ENCODE results near the gene SLC31A2. TPM values are rescaled to one million over a fixed set of nuclear protein-coding genes. Genes with fewer than 3 reads are reported as not detected.

The SLC31A2 gene
- total and polyA plus RNA-seq, 4 donors: 11.2 to 63.6 (median 24.2) TPM

- Histone ChIP-seq H3K4me1 (ENCODE audit: control insufficient read depth in 5 of 5, insufficient read depth in 5 of 5, low read length in 5 of 5) (peaks cover 0 to 1% (median 0%) of the 10 kb centered on the region in 5 donors), H3K9ac (ENCODE audit: insufficient read depth in 1 of 2, low read length in 2 of 2) (no peak overlapping the region), H3K27ac (ENCODE audit: low read depth in 1 of 2, low read length in 1 of 2) (no peak overlapping the region), H3K9me3 (ENCODE audit: control insufficient read depth in 4 of 4, insufficient read depth in 3 of 4, low read length in 3 of 4) (no peaks in the 10 kb centered on the region), H3K27me3 (ENCODE audit: control insufficient read depth in 3 of 3, insufficient read depth in 3 of 3, low read length in 2 of 3) (no peaks in the 10 kb centered on the region), H3K4me3 (no peak overlapping the region), H3K36me3 (ENCODE audit: control insufficient read depth in 4 of 4, insufficient read depth in 4 of 4, low read length in 4 of 4) (peaks cover 17 to 35% (median 27%) of the 10 kb centered on the region in 4 donors)
- no peak for TF ChIP-seq CTCF (IDR thresholded peaks at IDR 0.05; ENCODE audit: control extremely low read depth, extremely low read depth)
- 33 to 43% methylated on average over 3 of the region's 3 CpGs for WGBS, 2 donors
- DNase-seq: no peak
- ATAC-seq (ENCODE audit: insufficient read depth, low FRiP score): no peak
Observed at GRCh38 chr9:113160571-113160970, 9.8 kb downstream of the SLC31A2 start.

GRCh38 chr9:113163001-113163400, 12.2 kb downstream of the SLC31A2 start:
- Histone ChIP-seq H3K36me3 (ENCODE audit: control insufficient read depth in 4 of 4, insufficient read depth in 4 of 4, low read length in 4 of 4) (peaks cover 18 to 55% (median 38%) of the 10 kb centered on the region in 4 donors), H3K4me3 (no peak overlapping the region), H3K9ac (ENCODE audit: insufficient read depth in 1 of 2, low read length in 2 of 2) (no peak overlapping the region), H3K27me3 (ENCODE audit: control insufficient read depth in 3 of 3, insufficient read depth in 3 of 3, low read length in 2 of 3) (no peaks in the 10 kb centered on the region), H3K4me1 (ENCODE audit: control insufficient read depth in 5 of 5, insufficient read depth in 5 of 5, low read length in 5 of 5) (peaks cover 0 to 3% (median 0%) of the 10 kb centered on the region in 5 donors), H3K27ac (ENCODE audit: low read depth in 1 of 2, low read length in 1 of 2) (no peak overlapping the region), H3K9me3 (ENCODE audit: control insufficient read depth in 4 of 4, insufficient read depth in 3 of 4, low read length in 3 of 4) (no peaks in the 10 kb centered on the region)
- WGBS, 2 donors: 65 to 67% methylated on average over 3 of the region's 3 CpGs
- no peak for TF ChIP-seq CTCF (IDR thresholded peaks at IDR 0.05; ENCODE audit: control extremely low read depth, extremely low read depth)
- DNase-seq: no peak
- no peak for ATAC-seq (ENCODE audit: insufficient read depth, low FRiP score)

- Histone ChIP-seq H3K27me3 (ENCODE audit: control insufficient read depth in 3 of 3, insufficient read depth in 3 of 3, low read length in 2 of 3) (no peaks in the 10 kb centered on the region), H3K4me3 (no peak overlapping the region), H3K9me3 (ENCODE audit: control insufficient read depth in 4 of 4, insufficient read depth in 3 of 4, low read length in 3 of 4) (no peaks in the 10 kb centered on the region), H3K9ac (ENCODE audit: insufficient read depth in 1 of 2, low read length in 2 of 2) (no peak overlapping the region), H3K36me3 (ENCODE audit: control insufficient read depth in 4 of 4, insufficient read depth in 4 of 4, low read length in 4 of 4) (peaks cover 31 to 70% (median 53%) of the 10 kb centered on the region in 4 donors), H3K4me1 (ENCODE audit: control insufficient read depth in 5 of 5, insufficient read depth in 5 of 5, low read length in 5 of 5) (peaks cover 0 to 3% (median 0%) of the 10 kb centered on the region in 5 donors), H3K27ac (ENCODE audit: low read depth in 1 of 2, low read length in 1 of 2) (no peak overlapping the region)
- 72 to 82% methylated on average over 4 of the region's 4 CpGs for WGBS, 2 donors
- DNase-seq (peak; percentile 29 to 49 (median 42)), ATAC-seq (ENCODE audit: insufficient read depth, low FRiP score) (no peak)
- TF ChIP-seq CTCF (IDR thresholded peaks at IDR 0.05; ENCODE audit: control extremely low read depth, extremely low read depth): no peak
Observed at GRCh38 chr9:113164536-113165300, 13.9 kb downstream of the SLC31A2 start.

All from lung (tissue), 12 donors.